GM12878 (cell line): ENCODE results near the gene EEF1AKMT3. TPM values are rescaled to one million over a fixed set of nuclear protein-coding genes. Genes with fewer than 3 reads are reported as not detected.

Experiments
- ATAC-seq: fragments of 200-7000 bp; cut with Tn5 transposase; 3 replicates; pipeline ENCODE4 v1.9.1; 2020; ENCODE audit warnings: mild to moderate bottlenecking, moderate library complexity
- BruUV-seq: library from RNA; stranded (reverse); fragments of 400-500 nt; replicated peaks from 2 replicates; lab custom pipeline; 2021; lab: Mats Ljungman, UMichigan
- CTCF ChIA-PET: fragments of 300-600 bp; sonication (Branson Sonifier 250); formaldehyde crosslinking; extraction: SDS; loops from one replicate; lab custom pipeline; 2021; ENCODE audit warnings: inconsistent platforms; lab: Yijun Ruan, JAX
- POLR2A ChIA-PET: fragments of 350-600 bp; formaldehyde crosslinking; extraction: SDS; loops from one replicate; lab custom pipeline; 2021; ENCODE audit warnings: inconsistent platforms; lab: Charles Lee
- RAD21 ChIA-PET: fragments of 300-600 bp; sonication (Branson Sonifier 250); formaldehyde crosslinking; loops from one replicate; lab custom pipeline; 2023; ENCODE audit warnings: antibody characterized with exemption; ENCODE audit not compliant: unreplicated experiment; lab: Charles Lee
- SMC1A ChIA-PET: fragments of 300-600 bp; sonication (Branson Sonifier 250); formaldehyde crosslinking; loops from one replicate; lab custom pipeline; 2023; ENCODE audit not compliant: unreplicated experiment, uncharacterized antibody; lab: Charles Lee
- DNase-seq: peaks from one replicate; pipeline ENCODE4 v3.0.0-alpha.2; 2011; ENCODE audit warnings: low read depth, low spot score
- FAIRE-seq: peaks from 3 replicates; lab custom pipeline; 2011; peaks lifted over from hg19 to GRCh38; lab: Jason Lieb, UNC
- H2AFZ ChIP-seq: 2 replicates; pipeline ENCODE4 v1.6.0; 2011; ENCODE audit warnings: low read depth, low read length, control low read depth; ENCODE audit not compliant: control insufficient read depth
- H3K27ac ChIP-seq: 2 replicates; pipeline ENCODE4 v1.5.1; 2011; ENCODE audit warnings: control low read depth; ENCODE audit not compliant: control insufficient read depth, insufficient read depth
- H3K27me3 ChIP-seq, 2 experiments: replicated peaks in 1 of 2; 2 replicates each; pipeline versions ENCODE4 v1.6.0 to v1.6.1; 2011; ENCODE audit warnings: low read length in 1 of 2; ENCODE audit not compliant: control insufficient read depth in 2 of 2, insufficient read depth in 2 of 2
- H3K36me3 ChIP-seq, 2 experiments: 2 replicates each; pipeline ENCODE4 v1.5.1; 2011; ENCODE audit warnings: low read length in 1 of 2; ENCODE audit not compliant: control insufficient read depth in 2 of 2, insufficient read depth in 2 of 2
- H3K4me1 ChIP-seq: 2 replicates; pipeline ENCODE4 v1.6.1; 2011; ENCODE audit warnings: mild to moderate bottlenecking, low read length, moderate library complexity, mixed read lengths; ENCODE audit not compliant: control insufficient read depth, insufficient read depth
- H3K4me2 ChIP-seq: 2 replicates; pipeline ENCODE4 v1.6.0; 2011; ENCODE audit warnings: control low read depth; ENCODE audit not compliant: control insufficient read depth, insufficient read depth
- H3K4me3 ChIP-seq: fragments of 200-600 bp; sonication (generic); 2 replicates; pipeline ENCODE4 v1.5.1; 2016
- H3K79me2 ChIP-seq: 2 replicates; pipeline ENCODE4 v1.6.0; 2011; ENCODE audit warnings: low read length; ENCODE audit not compliant: control insufficient read depth, insufficient read depth
- H3K9ac ChIP-seq: 2 replicates; pipeline ENCODE4 v1.8.0; 2011; ENCODE audit warnings: low read length, control low read depth, mixed read lengths; ENCODE audit not compliant: control insufficient read depth, insufficient read depth
- H3K9me3 ChIP-seq: replicated peaks from 3 replicates; pipeline ENCODE4 v1.5.1; 2011; ENCODE audit warnings: mild to moderate bottlenecking, low read length; ENCODE audit not compliant: control insufficient read depth, insufficient read depth
- H4K20me1 ChIP-seq: 2 replicates; pipeline ENCODE4 v1.6.0; 2011; ENCODE audit not compliant: control insufficient read depth, insufficient read depth
- CHD1 ChIP-seq: IDR thresholded peaks from 2 replicates; pipeline ENCODE4 v1.6.1; 2012; ENCODE audit warnings: low read depth, low read length, improper control_type of control experiment
- CTCF ChIP-seq, 3 experiments: IDR thresholded peaks in 2 of 3; conservative IDR thresholded peaks in 1 of 3; 2 replicates each; pipeline ENCODE4 v1.5.1; 2011; ENCODE audit warnings: low read depth in 3 of 3, low read length in 3 of 3, mild to moderate bottlenecking in 3 of 3, control low read depth in 2 of 3, moderate library complexity in 2 of 3, inconsistent platforms in 1 of 3, mixed read lengths in 1 of 3; ENCODE audit not compliant: control insufficient read depth in 2 of 3, insufficient read depth in 1 of 3; ENCODE audit errors: extremely low read depth in 1 of 3
- IRF3 ChIP-seq: fragments of 450-650 bp; IDR thresholded peaks from 2 replicates; pipeline ENCODE4 v1.6.1; 2014; ENCODE audit warnings: mild to moderate bottlenecking
- JUND ChIP-seq: IDR thresholded peaks from 2 replicates; pipeline ENCODE4 v1.6.1; 2012; ENCODE audit warnings: low read depth, mild to moderate bottlenecking, low read length, improper control_type of control experiment, moderate library complexity
- MAX ChIP-seq: IDR thresholded peaks from 2 replicates; pipeline ENCODE4 v1.6.1; 2012; ENCODE audit warnings: low read depth, low read length, improper control_type of control experiment
- MEF2A ChIP-seq: IDR thresholded peaks from 2 replicates; pipeline ENCODE4 v1.6.1; 2011; ENCODE audit warnings: low read depth, mild to moderate bottlenecking, low read length, moderate library complexity; ENCODE audit not compliant: insufficient read depth
- NR2F1 ChIP-seq: fragments of 450-650 bp; conservative IDR thresholded peaks from 2 replicates; pipeline ENCODE4 v1.6.1; 2017; ENCODE audit warnings: mild to moderate bottlenecking
- PAX5 ChIP-seq: IDR thresholded peaks from 2 replicates; pipeline ENCODE4 v1.6.1; 2011; ENCODE audit warnings: low read depth, low read length, borderline replicate concordance
- POU2F2 ChIP-seq: IDR thresholded peaks from 3 replicates; pipeline ENCODE4 v1.6.1; 2011; ENCODE audit warnings: low read depth, mild to moderate bottlenecking, low read length, borderline replicate concordance
- PRDM15 ChIP-seq: fragments of 450-650 bp; formaldehyde crosslinking; IDR thresholded peaks from 2 replicates; pipeline ENCODE4 v1.4.0; 2020; ENCODE audit warnings: mild to moderate bottlenecking, moderate library complexity
- TBL1XR1 ChIP-seq: IDR thresholded peaks from 2 replicates; pipeline ENCODE4 v1.6.1; 2012; ENCODE audit warnings: low read depth, low read length, improper control_type of control experiment
- USF1 ChIP-seq: IDR thresholded peaks from 2 replicates; pipeline ENCODE4 v1.6.1; 2011; ENCODE audit warnings: borderline replicate concordance, low read depth, mild to moderate bottlenecking, moderate library complexity, mixed read lengths, low read length; ENCODE audit not compliant: insufficient read depth; ENCODE audit errors: extremely low read length
- ZNF207 ChIP-seq: fragments of 450-650 bp; IDR thresholded peaks from 2 replicates; pipeline ENCODE4 v1.6.1; 2014; ENCODE audit warnings: antibody characterized with exemption, mild to moderate bottlenecking, borderline replicate concordance
- WGBS: methylation state at CpG from one replicate; pipeline ENCODE4 v1.1.6; 2016; ENCODE audit warnings: low lambda C conversion rate; ENCODE audit not compliant: insufficient replicate concordance, insufficient coverage; ENCODE audit errors: missing lambda C conversion rate; 5-methylcytosine and 5-hydroxymethylcytosine counted together
- in situ Hi-C: fragments of 300-500 bp; cut with MboI; formaldehyde crosslinking; loops from 9 replicates; pipeline ENCODE4 v1.14.3; 2018; ENCODE audit warnings: mixed read lengths
- intact Hi-C: fragments of 100-400 bp; cut with micrococcal nuclease; formaldehyde crosslinking; loops from one replicate; pipeline ENCODE4 v1.14.2; 2022; ENCODE audit not compliant: unreplicated experiment
- polyA plus RNA-seq, 11 experiments: library from polyadenylated mRNA; depleted of rRNA in 4 of 11; unstranded in 6 of 11; stranded (reverse) in 5 of 11; fragments of >200 nt; fragmentation: Nextera tagmentation in 4 of 11; fragmentation: Illumina TruSeq in 1 of 11; extraction: Ambion mirVana in 4 of 11; extraction: Trizol in 1 of 11; gene quantifications; 1 replicate in 1 of 11; 2 replicates in 10 of 11; pipeline versions ENCODE4 v1.2.1 to v1.2.3, GENCODE V29; 2011 to 2016; ENCODE audit warnings: inconsistent platforms in 2 of 11, missing spikeins in 2 of 11, low read depth in 1 of 11
- total RNA-seq, 4 experiments: library from RNA; depleted of rRNA in 3 of 4; stranded (reverse); fragments of >200 nt in 3 of 4; fragmentation: Illumina TruSeq in 1 of 4; extraction: Trizol in 1 of 4; gene quantifications; 2 replicates each; pipeline versions ENCODE4 v1.2.1 to v1.2.3, GENCODE V29; 2013 to 2021

Gene EEF1AKMT3
- total and polyA plus RNA-seq, 10 of the 15 experiments (the other 5 are each of a cell fraction or from before 2014, with no cell fraction given), result 1.2 to 8.2 (median 3.5) TPM

- WGBS, result 96% methylated on average over 13 of the region's 13 CpGs
- Histone ChIP-seq H3K27me3 (no peaks in the 10 kb centered on the region), H3K4me2 (no peak overlapping the region), H3K9me3 (no peaks in the 10 kb centered on the region), H3K27ac (no peak overlapping the region), H3K4me3 (no peak overlapping the region), H3K4me1 (no peaks in the 10 kb centered on the region), H2AFZ (no peak overlapping the region), H3K36me3 (peaks cover 8 to 12% of the 10 kb centered on the region in 2 experiments), H3K79me2 (no peaks in the 10 kb centered on the region), H3K9ac (no peak overlapping the region), H4K20me1 (no peaks in the 10 kb centered on the region)
- in situ Hi-C loops (no loop called here), intact Hi-C loops (no loop called here)
- BruUV-seq, result no TSS peak
- ATAC-seq, result no peak
- ChIA-PET POLR2A (no interaction called here), SMC1A (no interaction called here), RAD21 (interaction anchor here (0.5 kb wide), 1 partner anchor 466 kb away, joined by 4 read pairs; no protein-coding TSS in a partner anchor), CTCF (no interaction called here)
- DNase-seq, result no peak
- FAIRE-seq, result no peak
- no peak for TF ChIP-seq POU2F2
- no peak for TF ChIP-seq TBL1XR1
- TF ChIP-seq PAX5, result no peak
- TF ChIP-seq ZNF207, result no peak
- no peak for TF ChIP-seq IRF3
- TF ChIP-seq USF1, result no peak
- no peak for TF ChIP-seq JUND
- no peak for TF ChIP-seq CHD1
- no peak for TF ChIP-seq NR2F1
- TF ChIP-seq MAX, result no peak
- TF ChIP-seq PRDM15, result no peak
- TF ChIP-seq MEF2A, result no peak
- no peak for TF ChIP-seq CTCF (IDR thresholded peaks at IDR 0.05 in 2 of 3, conservative IDR thresholded peaks at IDR 0.05 in 1 of 3; ENCODE audit: control insufficient read depth in 2 of 3, extremely low read depth in 1 of 3, insufficient read depth in 1 of 3, low read depth in 3 of 3, low read length in 3 of 3)
Observed at GRCh38 chr12:57730336-57731067, 41.9 kb upstream of the EEF1AKMT3 start.
